Breast epithelium (tissue), 4 donors: ENCODE data around the gene GNS. TPM values are rescaled to one million over a fixed set of nuclear protein-coding genes. Genes with fewer than 3 reads are reported as not detected.
A peak's percentile ranks its signal among the peaks of the same experiment; 100 is the strongest.

ENCODE experiments used
- DNase-seq, 2 donors: peaks; one replicate each; pipeline ENCODE4 v3.0.0-alpha.2; 2019; ENCODE audit warnings: low spot score in 2 of 2
- H3K27ac ChIP-seq, 2 donors: fragments of 200-600 bp; sonication (generic) in 1 of 2; one replicate each; pipeline ENCODE4 v1.5.1; 2016 to 2019; ENCODE audit warnings: mild to moderate bottlenecking in 1 of 2
- H3K27me3 ChIP-seq, 2 donors: fragments of 200-600 bp; sonication (generic) in 1 of 2; one replicate each; pipeline versions ENCODE4 v1.5.1 to v1.6.0; 2017 to 2019; ENCODE audit warnings: control low read depth in 1 of 2, mild to moderate bottlenecking in 1 of 2
- H3K36me3 ChIP-seq: fragments of 200-600 bp; one replicate; pipeline ENCODE4 v1.5.1; 2019
- H3K4me1 ChIP-seq, 2 donors: fragments of 200-600 bp; sonication (generic); one replicate each; pipeline ENCODE4 v1.5.1; 2016 to 2019; ENCODE audit warnings: control low read depth in 1 of 2
- H3K4me3 ChIP-seq, 3 donors: fragments of 200-600 bp; sonication (generic); 1 replicate in 2 of 3; 2 replicates in 1 of 3; pipeline ENCODE4 v1.5.1; 2016 to 2019; ENCODE audit warnings: mild to moderate bottlenecking in 3 of 3, moderate library complexity in 2 of 3
- H3K9me3 ChIP-seq, 2 donors: fragments of 200-600 bp; sonication (generic) in 1 of 2; one replicate each; pipeline ENCODE4 v1.5.1; 2016 to 2019; ENCODE audit warnings: control low read depth in 1 of 2
- POLR2A ChIP-seq: fragments of 450-650 bp; IDR thresholded peaks from one replicate; pipeline ENCODE4 v1.6.1; 2016; ENCODE audit warnings: antibody characterized with exemption, mild to moderate bottlenecking, moderate library complexity
- POLR2AphosphoS5 ChIP-seq, 3 donors: sonication (generic); formaldehyde crosslinking; IDR thresholded peaks; one replicate each; pipeline ENCODE4 v1.6.1; 2017; ENCODE audit warnings: antibody characterized with exemption in 3 of 3
- intact Hi-C: fragments of 100-400 bp; cut with DNase I; formaldehyde crosslinking; loops from one replicate; pipeline ENCODE4 v1.15.1; 2023; ENCODE audit warnings: low total_unique reads
- total RNA-seq, 3 donors: library from RNA; depleted of rRNA; stranded (reverse); fragments of >200 nt; gene quantifications; one replicate each; pipeline ENCODE4 v1.1.0, GENCODE V29; 2016
- TF ChIP-seq, protein P1 (sequence below), 3 donors: fragments of 450-650 bp; IDR thresholded peaks; one replicate each; pipeline ENCODE4 v1.5.1; 2016 to 2017; ENCODE audit warnings: antibody characterized with exemption in 3 of 3, mild to moderate bottlenecking in 3 of 3, moderate library complexity in 3 of 3

The GNS gene
- total RNA-seq, 3 donors from 2014 or later, result 94.4 to 250 (median 98.6) TPM

- Histone ChIP-seq H3K27ac (no peak overlapping the region), H3K4me1 (no peaks in the 10 kb centered on the region), H3K9me3 (no peaks in the 10 kb centered on the region), H3K4me3 (no peak overlapping the region), H3K27me3 (no peaks in the 10 kb centered on the region), H3K36me3 (no peaks in the 10 kb centered on the region)
- TF ChIP-seq, protein P1, sequence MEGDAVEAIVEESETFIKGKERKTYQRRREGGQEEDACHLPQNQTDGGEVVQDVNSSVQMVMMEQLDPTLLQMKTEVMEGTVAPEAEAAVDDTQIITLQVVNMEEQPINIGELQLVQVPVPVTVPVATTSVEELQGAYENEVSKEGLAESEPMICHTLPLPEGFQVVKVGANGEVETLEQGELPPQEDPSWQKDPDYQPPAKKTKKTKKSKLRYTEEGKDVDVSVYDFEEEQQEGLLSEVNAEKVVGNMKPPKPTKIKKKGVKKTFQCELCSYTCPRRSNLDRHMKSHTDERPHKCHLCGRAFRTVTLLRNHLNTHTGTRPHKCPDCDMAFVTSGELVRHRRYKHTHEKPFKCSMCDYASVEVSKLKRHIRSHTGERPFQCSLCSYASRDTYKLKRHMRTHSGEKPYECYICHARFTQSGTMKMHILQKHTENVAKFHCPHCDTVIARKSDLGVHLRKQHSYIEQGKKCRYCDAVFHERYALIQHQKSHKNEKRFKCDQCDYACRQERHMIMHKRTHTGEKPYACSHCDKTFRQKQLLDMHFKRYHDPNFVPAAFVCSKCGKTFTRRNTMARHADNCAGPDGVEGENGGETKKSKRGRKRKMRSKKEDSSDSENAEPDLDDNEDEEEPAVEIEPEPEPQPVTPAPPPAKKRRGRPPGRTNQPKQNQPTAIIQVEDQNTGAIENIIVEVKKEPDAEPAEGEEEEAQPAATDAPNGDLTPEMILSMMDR (IDR thresholded peaks at IDR 0.05), result peak in 2 of 3 donors; percentile 19
- TF ChIP-seq POLR2A, result no peak
- intact Hi-C loops, result no loop called here
- no peak for DNase-seq
These were observed 63.0 kb downstream of the GNS start for GRCh38 chr12:64696080-64696741.

GRCh38 chr12:64695550-64695949, 63.7 kb downstream of the GNS start:
- intact Hi-C loops, result no loop called here
- no peak for TF ChIP-seq POLR2AphosphoS5 (IDR thresholded peaks at IDR 0.05)
- TF ChIP-seq POLR2A, result no peak
- TF ChIP-seq, protein P1 (IDR thresholded peaks at IDR 0.05), result no peak
- Histone ChIP-seq H3K36me3 (no peaks in the 10 kb centered on the region), H3K27ac (no peak overlapping the region), H3K4me3 (no peak overlapping the region), H3K27me3 (no peaks in the 10 kb centered on the region), H3K4me1 (no peaks in the 10 kb centered on the region), H3K9me3 (no peaks in the 10 kb centered on the region)
- no peak for DNase-seq

- intact Hi-C loops, result loop anchor here (5.0 kb wide), 1 partner anchor 142 kb away; no protein-coding TSS in a partner anchor
- TF ChIP-seq, protein P1 (IDR thresholded peaks at IDR 0.05), result no peak
- TF ChIP-seq POLR2A (no peak), POLR2AphosphoS5 (IDR thresholded peaks at IDR 0.05) (no peak)
- no peak overlapping the region for H3K4me3 ChIP-seq
These were observed 64.8 kb downstream of the GNS start for GRCh38 chr12:64694130-64695040.

DNA sequence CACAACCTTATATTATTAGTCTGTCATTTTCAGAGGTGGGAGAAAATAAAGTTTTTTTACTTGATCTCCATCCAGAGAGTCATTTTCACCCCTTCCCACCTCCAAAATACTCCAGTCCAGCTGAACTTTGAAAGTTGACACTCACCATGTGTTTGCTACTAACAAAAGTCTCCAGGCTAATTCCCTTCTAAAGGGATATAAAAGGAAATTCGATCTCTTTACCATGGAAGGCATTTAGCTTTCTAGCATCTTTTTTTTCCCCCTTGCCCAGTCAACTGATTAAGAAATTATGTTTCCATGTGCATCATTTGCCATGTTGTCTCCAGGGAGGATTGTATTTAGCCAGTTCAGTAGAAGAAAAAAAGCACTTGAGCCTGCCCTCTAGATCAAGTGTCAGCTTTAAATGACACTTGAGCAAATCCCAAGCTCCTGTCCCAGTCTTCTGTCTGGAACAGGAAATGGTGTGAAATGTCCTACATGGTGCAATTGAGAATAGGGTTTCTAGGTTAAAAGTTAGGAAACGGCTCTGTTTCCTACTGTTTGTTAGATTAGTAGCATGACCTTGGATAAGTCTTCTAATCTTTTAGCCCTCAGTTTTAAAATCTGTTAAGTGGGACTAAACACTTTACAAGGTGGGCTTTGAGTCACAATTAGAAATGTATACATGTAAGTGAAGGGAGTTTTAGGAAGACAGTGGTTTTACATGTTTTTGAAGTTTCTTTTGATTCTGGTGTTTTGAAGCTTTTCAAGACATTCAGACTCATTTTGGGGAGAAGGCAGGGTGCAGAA, 67.2 kb downstream of the GNS start:
- H3K4me1 ChIP-seq, result no peaks in the 10 kb centered on the region
- intact Hi-C loops, result loop anchor here (5.0 kb wide), 1 partner anchor 140 kb away; no protein-coding TSS in a partner anchor
- no peaks in the 10 kb centered on the region for H3K27me3 ChIP-seq
- H3K27ac ChIP-seq, result no peak overlapping the region
- no peak for DNase-seq
- H3K36me3 ChIP-seq, result no peaks in the 10 kb centered on the region
- no peak overlapping the region for H3K4me3 ChIP-seq
- TF ChIP-seq, protein P1 (IDR thresholded peaks at IDR 0.05), result no peak
- TF ChIP-seq POLR2A (no peak), POLR2AphosphoS5 (IDR thresholded peaks at IDR 0.05) (no peak)
- H3K9me3 ChIP-seq, result no peaks in the 10 kb centered on the region

More at GRCh38 chr12:64694130-64695040, 64.8 kb downstream of the GNS start:
- H3K4me1 ChIP-seq, result no peaks in the 10 kb centered on the region
- no peaks in the 10 kb centered on the region for H3K36me3 ChIP-seq
- no peak for DNase-seq
- peak overlapping the region in 1 of 2 donors; percentile 33 for H3K27ac ChIP-seq
- no peaks in the 10 kb centered on the region for H3K27me3 ChIP-seq
- no peaks in the 10 kb centered on the region for H3K9me3 ChIP-seq
